ENCODE data around the gene AHRR. TPM values are rescaled to one million over a fixed set of nuclear protein-coding genes. Genes with fewer than 3 reads are reported as not detected.

The AHRR gene
- total RNA-seq, 1 donor from 2014 or later = 11.3 TPM

- Histone ChIP-seq H3K9me3 (no peaks in the 10 kb centered on the region), H3K4me3 (no peak overlapping the region), H3K36me3 (no peaks in the 10 kb centered on the region), H3K4me1 (no peaks in the 10 kb centered on the region), H3K27ac (no peak overlapping the region), H3K27me3 (no peaks in the 10 kb centered on the region)
- intact Hi-C loops (cut with DNase I) = no loop called here
- no peak for ATAC-seq
- TF ChIP-seq CTCF (IDR thresholded peaks at IDR 0.05) = no peak
- no peak for DNase-seq
These were observed 30.4 kb downstream of the AHRR start for GRCh38 chr5:351921-352245.

GRCh38 chr5:352639-353611 lies 31.4 kb downstream of the AHRR start:
- Histone ChIP-seq H3K4me1 (no peaks in the 10 kb centered on the region), H3K4me3 (no peak overlapping the region), H3K27me3 (no peaks in the 10 kb centered on the region), H3K36me3 (no peaks in the 10 kb centered on the region), H3K27ac (no peak overlapping the region), H3K9me3 (no peaks in the 10 kb centered on the region)
- ATAC-seq = no peak
- intact Hi-C loops (cut with DNase I) = no loop called here
- no peak for TF ChIP-seq CTCF (IDR thresholded peaks at IDR 0.05)
- DNase-seq = no peak

- Histone ChIP-seq H3K4me3 (no peak overlapping the region), H3K36me3 (no peaks in the 10 kb centered on the region), H3K27me3 (no peaks in the 10 kb centered on the region), H3K9me3 (no peaks in the 10 kb centered on the region), H3K27ac (no peak overlapping the region), H3K4me1 (no peaks in the 10 kb centered on the region)
- no peak for TF ChIP-seq CTCF (IDR thresholded peaks at IDR 0.05)
- intact Hi-C loops (cut with DNase I) = no loop called here
- ATAC-seq (peak; percentile 14), DNase-seq (no peak)
These were observed 32.4 kb downstream of the AHRR start for GRCh38 chr5:353612-354580.

- no peaks in the 10 kb centered on the region for H3K36me3 ChIP-seq
- intact Hi-C loops (cut with DNase I) = no loop called here
- H3K4me3 ChIP-seq = no peak overlapping the region
- TF ChIP-seq CTCF (IDR thresholded peaks at IDR 0.05) = no peak
- DNase-seq = no peak
- ATAC-seq = peak; percentile 16
- no peaks in the 10 kb centered on the region for H3K9me3 ChIP-seq
- no peak overlapping the region for H3K27ac ChIP-seq
- no peaks in the 10 kb centered on the region for H3K4me1 ChIP-seq
- H3K27me3 ChIP-seq = no peaks in the 10 kb centered on the region
These were observed 33.3 kb downstream of the AHRR start for GRCh38 chr5:354581-355378.

GRCh38 chr5:355379-355935 lies 33.9 kb downstream of the AHRR start:
- intact Hi-C loops (cut with DNase I) = no loop called here
- Histone ChIP-seq H3K36me3 (no peaks in the 10 kb centered on the region), H3K9me3 (no peaks in the 10 kb centered on the region), H3K27me3 (no peaks in the 10 kb centered on the region), H3K4me1 (no peaks in the 10 kb centered on the region), H3K4me3 (no peak overlapping the region), H3K27ac (no peak overlapping the region)
- no peak for DNase-seq
- no peak for TF ChIP-seq CTCF (IDR thresholded peaks at IDR 0.05)
- no peak for ATAC-seq

Measured in upper lobe of right lung (tissue), 1 donor.